Endothelial cell of umbilical vein (primary cell): ENCODE results near the gene RHOA. TPM values are rescaled to one million over a fixed set of nuclear protein-coding genes. Genes with fewer than 3 reads are reported as not detected.

Experiments
- BruUV-seq: library from RNA; stranded (reverse); fragments of 400-500 nt; replicated peaks from 2 replicates; lab custom pipeline; 2021; lab: Mats Ljungman, UMichigan
- CTCF ChIA-PET: fragments of 300-600, 350-600 bp; sonication (Branson Sonifier 250); formaldehyde crosslinking; loops from one replicate; lab custom pipeline; 2021; ENCODE audit warnings: antibody characterized with exemption, inconsistent platforms; lab: Charles Lee
- POLR2A ChIA-PET: fragments of 300-600, 350-600 bp; sonication (Branson Sonifier 250); formaldehyde crosslinking; loops from one replicate; lab custom pipeline; 2021; ENCODE audit warnings: antibody characterized with exemption, inconsistent platforms; lab: Charles Lee
- DNase-seq: peaks from one replicate; pipeline ENCODE4 v3.0.0-alpha.2; 2011; ENCODE audit warnings: low read depth, low spot score
- FAIRE-seq: peaks from 2 replicates; lab custom pipeline; 2011; peaks lifted over from hg19 to GRCh38; lab: Jason Lieb, UNC
- H2AFZ ChIP-seq: 2 replicates; pipeline ENCODE4 v1.6.0; 2012; ENCODE audit warnings: low read depth, low read length, control low read depth, inconsistent platforms
- H3K27ac ChIP-seq: 2 replicates; pipeline ENCODE4 v1.5.1; 2011; ENCODE audit warnings: low read depth, mild to moderate bottlenecking, control low read depth, low read length, moderate library complexity; ENCODE audit not compliant: insufficient read depth
- H3K27me3 ChIP-seq, 2 experiments: 2 replicates each; pipeline versions ENCODE4 v1.6.0 to v1.6.1; 2011; ENCODE audit warnings: low read length in 2 of 2, mixed read lengths in 1 of 2; ENCODE audit not compliant: control insufficient read depth in 2 of 2, insufficient read depth in 2 of 2
- H3K36me3 ChIP-seq, 2 experiments: 2 replicates in 1 of 2; 3 replicates in 1 of 2; pipeline ENCODE4 v1.5.1; 2011; ENCODE audit warnings: low read length in 2 of 2, mild to moderate bottlenecking in 1 of 2, moderate library complexity in 1 of 2; ENCODE audit not compliant: control insufficient read depth in 2 of 2, insufficient read depth in 2 of 2; ENCODE audit errors: extremely low read depth in 1 of 2
- H3K4me1 ChIP-seq: 3 replicates; pipeline ENCODE4 v1.5.1; 2011; ENCODE audit warnings: mild to moderate bottlenecking, low read length; ENCODE audit not compliant: control insufficient read depth, insufficient read depth; ENCODE audit errors: extremely low read depth
- H3K4me2 ChIP-seq: 2 replicates; pipeline ENCODE4 v1.6.1; 2011; ENCODE audit warnings: low read length, control low read depth, mixed read lengths; ENCODE audit not compliant: insufficient read depth
- H3K4me3 ChIP-seq, 3 experiments: fragments of 200-600 bp in 1 of 3; sonication (generic), shearing (Covaris generic) in 1 of 3; replicated peaks in 1 of 3; 2 replicates each; pipeline ENCODE4 v1.5.1; 2011 to 2016; ENCODE audit warnings: control low read depth in 3 of 3, low read length in 3 of 3, mild to moderate bottlenecking in 2 of 3, inconsistent platforms in 1 of 3, low read depth in 1 of 3, moderate library complexity in 1 of 3; ENCODE audit not compliant: insufficient read depth in 1 of 3
- H3K79me2 ChIP-seq: 2 replicates; pipeline ENCODE4 v1.6.0; 2012; ENCODE audit warnings: low read length, inconsistent platforms; ENCODE audit not compliant: control insufficient read depth, insufficient read depth
- H3K9ac ChIP-seq: replicated peaks from 2 replicates; pipeline ENCODE3; 2011; ENCODE audit warnings: low read length, control low read depth; ENCODE audit not compliant: insufficient read depth; ENCODE audit errors: extremely low read depth
- H3K9me1 ChIP-seq: replicated peaks from 3 replicates; pipeline ENCODE4 v1.6.0; 2011; ENCODE audit warnings: mild to moderate bottlenecking, low read length; ENCODE audit not compliant: control insufficient read depth, insufficient read depth; ENCODE audit errors: extremely low read depth
- H3K9me3 ChIP-seq: replicated peaks from 2 replicates; pipeline ENCODE4 v1.5.1; 2012; ENCODE audit warnings: low read length, inconsistent platforms; ENCODE audit not compliant: control insufficient read depth, insufficient read depth
- H4K20me1 ChIP-seq: replicated peaks from 2 replicates; pipeline ENCODE3; 2011; ENCODE audit warnings: mild to moderate bottlenecking, low read length; ENCODE audit not compliant: control insufficient read depth, insufficient read depth; ENCODE audit errors: extremely low read depth
- EZH2 ChIP-seq: IDR thresholded peaks from 2 replicates; pipeline ENCODE4 v1.6.1; 2012; ENCODE audit warnings: borderline replicate concordance, low read depth, mild to moderate bottlenecking, moderate library complexity, low read length, inconsistent platforms; ENCODE audit not compliant: severe bottlenecking
- FOS ChIP-seq: IDR thresholded peaks from 2 replicates; pipeline ENCODE4 v1.6.1; 2011; ENCODE audit warnings: mild to moderate bottlenecking, low read length, moderate library complexity, borderline replicate concordance; ENCODE audit not compliant: insufficient read depth
- GATA2 ChIP-seq: IDR thresholded peaks from 2 replicates; pipeline ENCODE4 v1.7.0; 2011; ENCODE audit warnings: low read depth, mild to moderate bottlenecking, moderate library complexity, mixed read lengths, low read length; ENCODE audit not compliant: insufficient read length, insufficient read depth
- JUN ChIP-seq: IDR thresholded peaks from 2 replicates; pipeline ENCODE4 v1.6.1; 2011; ENCODE audit warnings: borderline replicate concordance, low read depth; ENCODE audit not compliant: insufficient read length, insufficient read depth
- MAX ChIP-seq: IDR thresholded peaks from 2 replicates; pipeline ENCODE4 v1.6.1; 2011; ENCODE audit not compliant: insufficient read depth, insufficient read length
- MYC ChIP-seq: IDR thresholded peaks from one replicate; pipeline ENCODE4 v1.6.1; 2011; ENCODE audit warnings: mild to moderate bottlenecking, low read depth, low read length
- POLR2A ChIP-seq: IDR thresholded peaks from 2 replicates; pipeline ENCODE4 v1.6.1; 2012; ENCODE audit warnings: low read depth, mild to moderate bottlenecking, control low read depth, low read length
- POLR2AphosphoS5 ChIP-seq: IDR thresholded peaks from 2 replicates; pipeline ENCODE4 v1.6.1; 2012; ENCODE audit warnings: low read depth, mild to moderate bottlenecking, control low read depth, low read length, moderate library complexity; ENCODE audit not compliant: insufficient read depth
- dilution Hi-C: fragments of 300-500 bp; cut with MboI; formaldehyde crosslinking; loops from one replicate; pipeline ENCODE4 v1.15.0; 2019; ENCODE audit warnings: low sequenced_read_pairs; ENCODE audit not compliant: extremely low pct_ligation_motif_present
- intact Hi-C: fragments of 100-400 bp; cut with micrococcal nuclease; formaldehyde crosslinking; loops from one replicate; pipeline ENCODE4 v1.10.0; 2022
- polyA plus RNA-seq, 4 experiments: library from polyadenylated mRNA; depleted of rRNA in 3 of 4; stranded (reverse) in 3 of 4; unstranded in 1 of 4; fragments of >200 nt; gene quantifications; 2 replicates each; pipeline versions ENCODE4 v1.2.1 to v1.2.3, GENCODE V29; 2011 to 2012; ENCODE audit warnings: missing spikeins in 1 of 4
- total RNA-seq: library from RNA; stranded (reverse); gene quantifications from 2 replicates; pipeline ENCODE4 v1.2.3, GENCODE V29; 2021
- TF ChIP-seq, protein P1 (sequence below), 2 donors: IDR thresholded peaks; 1 replicate in 1 of 2; 2 replicates in 1 of 2; pipeline ENCODE4 v1.5.1; 2011; ENCODE audit warnings: low read length in 2 of 2, mild to moderate bottlenecking in 2 of 2, moderate library complexity in 2 of 2, control low read depth in 1 of 2, inconsistent platforms in 1 of 2, low read depth in 1 of 2; ENCODE audit not compliant: insufficient read depth in 1 of 2; ENCODE audit errors: extremely low read depth in 1 of 2

RHOA gene
- total and polyA plus RNA-seq, 2 donors (not counting 3 experiments of a cell fraction or from before 2014, with no cell fraction given): 450 to 580 TPM

- Histone ChIP-seq H3K9ac (no peak overlapping the region), H3K4me3 (no peak overlapping the region), H4K20me1 (no peaks in the 10 kb centered on the region), H3K36me3 (peaks cover 18 to 40% of the 10 kb centered on the region in 2 experiments), H2AFZ (no peak overlapping the region), H3K4me2 (no peak overlapping the region), H3K79me2 (peaks cover 4% of the 10 kb centered on the region), H3K9me3 (no peaks in the 10 kb centered on the region), H3K4me1 (no peaks in the 10 kb centered on the region), H3K27me3 (no peaks in the 10 kb centered on the region), H3K27ac (no peak overlapping the region), H3K9me1 (no peaks in the 10 kb centered on the region)
- CTCF ChIA-PET: interaction anchor here (2.6 kb wide), 1 partner anchor 121 kb away, joined by 18 read pairs; no protein-coding TSS in a partner anchor
- TF ChIP-seq, protein P1, sequence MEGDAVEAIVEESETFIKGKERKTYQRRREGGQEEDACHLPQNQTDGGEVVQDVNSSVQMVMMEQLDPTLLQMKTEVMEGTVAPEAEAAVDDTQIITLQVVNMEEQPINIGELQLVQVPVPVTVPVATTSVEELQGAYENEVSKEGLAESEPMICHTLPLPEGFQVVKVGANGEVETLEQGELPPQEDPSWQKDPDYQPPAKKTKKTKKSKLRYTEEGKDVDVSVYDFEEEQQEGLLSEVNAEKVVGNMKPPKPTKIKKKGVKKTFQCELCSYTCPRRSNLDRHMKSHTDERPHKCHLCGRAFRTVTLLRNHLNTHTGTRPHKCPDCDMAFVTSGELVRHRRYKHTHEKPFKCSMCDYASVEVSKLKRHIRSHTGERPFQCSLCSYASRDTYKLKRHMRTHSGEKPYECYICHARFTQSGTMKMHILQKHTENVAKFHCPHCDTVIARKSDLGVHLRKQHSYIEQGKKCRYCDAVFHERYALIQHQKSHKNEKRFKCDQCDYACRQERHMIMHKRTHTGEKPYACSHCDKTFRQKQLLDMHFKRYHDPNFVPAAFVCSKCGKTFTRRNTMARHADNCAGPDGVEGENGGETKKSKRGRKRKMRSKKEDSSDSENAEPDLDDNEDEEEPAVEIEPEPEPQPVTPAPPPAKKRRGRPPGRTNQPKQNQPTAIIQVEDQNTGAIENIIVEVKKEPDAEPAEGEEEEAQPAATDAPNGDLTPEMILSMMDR (IDR thresholded peaks at IDR 0.05; ENCODE audit: extremely low read depth in 1 of 2, insufficient read depth in 1 of 2, low read depth in 1 of 2, low read length in 2 of 2): peak in 1 of 2 donors; percentile 14
- TF ChIP-seq POLR2A: no peak
- TF ChIP-seq FOS: no peak
- no TSS peak for BruUV-seq
- intact Hi-C loops: loop anchor here (1.0 kb wide), 1 partner anchor 122 kb away; no protein-coding TSS in a partner anchor
- dilution Hi-C loops: no loop called here
- POLR2A ChIA-PET: no interaction called here
- DNase-seq: peak; percentile 7
- peak; percentile 71 for FAIRE-seq
Observed at GRCh38 chr3:49327485-49327884, 84.3 kb downstream of the RHOA start.

DNA sequence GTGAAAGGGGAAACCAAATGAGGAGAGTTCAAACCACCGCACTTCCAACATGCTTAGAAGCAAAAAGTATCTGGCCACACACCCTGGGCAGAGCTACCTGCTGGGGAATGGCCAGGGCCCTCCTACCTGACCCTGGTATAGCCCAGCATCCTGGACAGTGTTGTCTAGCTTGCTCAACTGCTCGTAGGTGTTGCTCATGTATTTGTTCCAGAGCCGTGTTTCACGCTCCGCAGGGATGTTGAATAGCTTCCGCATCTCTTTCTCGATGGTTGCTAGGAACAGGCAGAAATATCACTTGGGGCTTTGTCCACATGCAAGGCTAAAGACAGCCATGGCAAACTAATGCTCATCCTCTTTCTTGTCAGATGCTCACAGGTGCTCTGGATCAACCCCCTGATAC lies 87.0 kb downstream of the RHOA start:
- no peak overlapping the region for H3K4me2 ChIP-seq
- dilution Hi-C loops: no loop called here
- CTCF ChIA-PET: interaction anchor here (0.9 to 2.6 kb wide), 3 partner anchors 10 to 124 kb away, joined by 3 to 18 read pairs (median 4); partner anchors contain the start of gene USP4

More for the DNA sequence above, 87.0 kb downstream of the RHOA start:
- H3K79me2 ChIP-seq: peaks cover 9% of the 10 kb centered on the region
- no peaks in the 10 kb centered on the region for H3K9me1 ChIP-seq
- no peak overlapping the region for H3K27ac ChIP-seq
- peaks cover 28 to 41% of the 10 kb centered on the region in 2 experiments for H3K36me3 ChIP-seq
- H3K4me1 ChIP-seq: no peaks in the 10 kb centered on the region
- no peak for DNase-seq
- no peak overlapping the region for H3K4me3 ChIP-seq
- no peak for FAIRE-seq
- no peak overlapping the region for H3K9ac ChIP-seq
- H3K9me3 ChIP-seq: no peaks in the 10 kb centered on the region
- TF ChIP-seq POLR2A (no peak), GATA2 (no peak), POLR2AphosphoS5 (no peak), FOS (no peak), EZH2 (no peak), JUN (no peak), MAX (no peak), MYC (no peak)
- TF ChIP-seq, protein P1 (IDR thresholded peaks at IDR 0.05; ENCODE audit: extremely low read depth in 1 of 2, insufficient read depth in 1 of 2, low read depth in 1 of 2, low read length in 2 of 2): no peak
- H2AFZ ChIP-seq: no peak overlapping the region
- BruUV-seq: no TSS peak
- H4K20me1 ChIP-seq: no peaks in the 10 kb centered on the region
- H3K27me3 ChIP-seq: no peaks in the 10 kb centered on the region
- intact Hi-C loops: no loop called here
- POLR2A ChIA-PET: no interaction called here
